Measurements from ENCODE around the gene MACF1.

GRCh38 chr1:39317910-39318633 lies 113.6 kb downstream of the MACF1 start:
- no peak for TF ChIP-seq TAF1 (IDR thresholded peaks at IDR 0.05; ENCODE audit: low read depth, low read length)
- no peak for TF ChIP-seq SPI1 (IDR thresholded peaks at IDR 0.05; ENCODE audit: low read depth, low read length)
- no peak for TF ChIP-seq POLR2A (IDR thresholded peaks at IDR 0.05; ENCODE audit: low read depth, low read length)

All from GM12891 (cell line).